ENCODE results near the gene MAU2. TPM values are rescaled to one million over a fixed set of nuclear protein-coding genes. Genes with fewer than 3 reads are reported as not detected.

The MAU2 gene
- total and polyA plus RNA-seq, 2 of the 8 experiments (the other 6 are each of a cell fraction or from before 2014, with no cell fraction given) = 32.0 to 40.8 TPM

DNA sequence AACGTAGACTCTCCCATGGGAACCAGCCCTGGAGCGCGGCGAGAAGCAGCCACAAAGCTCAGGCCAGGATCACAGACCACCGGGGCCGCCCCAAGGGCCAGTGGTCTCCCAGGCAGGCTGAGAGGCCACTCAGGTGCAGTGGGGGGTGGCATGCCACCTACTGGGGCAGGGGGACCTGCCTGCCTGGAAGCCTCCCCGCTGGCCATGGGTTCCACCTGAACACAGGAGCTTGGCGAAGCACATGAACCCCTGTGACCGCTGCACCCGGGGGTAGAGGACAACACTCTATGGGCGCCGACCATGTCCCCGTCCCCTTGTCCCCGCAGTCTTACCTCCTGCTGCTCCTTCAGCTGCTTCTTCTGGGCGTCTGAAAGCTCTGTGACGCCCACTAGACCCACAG is 40.8 kb upstream of the MAU2 start:
- H3K27me3 ChIP-seq (replicated peaks in 1 of 4; ENCODE audit: control insufficient read depth in 3 of 4, extremely low read depth in 1 of 4, insufficient read depth in 3 of 4, low read length in 3 of 4) = no peaks in the 10 kb centered on the region
- no peak overlapping the region for H3K9ac ChIP-seq (replicated peaks in 1 of 4; ENCODE audit: extremely low read depth in 1 of 4, low read depth in 3 of 4, low read length in 3 of 4)
- H3K27ac ChIP-seq (ENCODE audit: low read depth, low read length) = no peak overlapping the region
- H2AFZ ChIP-seq (ENCODE audit: low read length) = no peak overlapping the region
- no peak overlapping the region for H2BK12ac ChIP-seq (ENCODE audit: low read depth, low read length)
- no peak overlapping the region for H3K23ac ChIP-seq (ENCODE audit: insufficient read length)
- H3K4me3 ChIP-seq (ENCODE audit: extremely low read depth in 1 of 4, insufficient read depth in 2 of 4, low read depth in 3 of 4, low read length in 4 of 4) = no peak overlapping the region
- no peaks in the 10 kb centered on the region for H3K79me2 ChIP-seq (ENCODE audit: control insufficient read depth in 1 of 2, insufficient read depth in 2 of 2, low read length in 2 of 2)
- no peaks in the 10 kb centered on the region for H3K23me2 ChIP-seq (ENCODE audit: low read depth, low read length)
- H3K4me1 ChIP-seq (replicated peaks in 1 of 4; ENCODE audit: control insufficient read depth in 3 of 4, insufficient read depth in 4 of 4, low read length in 3 of 4) = no peaks in the 10 kb centered on the region; a peak in 1 of 7 replicates
- ChIA-PET POLR2A (ENCODE audit: partially characterized antibody) (interaction anchor here (1.0 to 2.6 kb wide), 5 partner anchors 9 to 26 kb away, joined by 3 to 11 read pairs (median 8); no protein-coding TSS in a partner anchor), CTCF (ENCODE audit: partially characterized antibody) (interaction anchor here (1.3 kb wide), 1 partner anchor 139 kb away, joined by 4 read pairs; no protein-coding TSS in a partner anchor)
- no peak overlapping the region for H4K5ac ChIP-seq (ENCODE audit: insufficient read length, low read depth, low read length)
- H3K36me3 ChIP-seq (ENCODE audit: control insufficient read depth in 2 of 4, insufficient read depth in 4 of 4, low read length in 3 of 4) = peaks cover 8 to 48% (median 27%) of the 10 kb centered on the region in 4 experiments
- H3K56ac ChIP-seq (replicated peaks; ENCODE audit: insufficient read length, low read depth, low read length) = no peak overlapping the region
- H3K18ac ChIP-seq (ENCODE audit: extremely low read depth, low read length) = no peak overlapping the region
- H2BK20ac ChIP-seq (ENCODE audit: low read length) = no peak overlapping the region
- H3K4me2 ChIP-seq (ENCODE audit: insufficient read depth in 1 of 2, low read depth in 2 of 2, low read length in 2 of 2) = no peak overlapping the region
- no peak overlapping the region for H2BK15ac ChIP-seq (ENCODE audit: low read length)
- H3K9me3 ChIP-seq (ENCODE audit: insufficient read depth in 2 of 2, low read depth in 1 of 2, low read length in 1 of 2) = no peaks in the 10 kb centered on the region
- no peak overlapping the region for H4K91ac ChIP-seq (replicated peaks; ENCODE audit: insufficient read length, low read length)
- H3K4ac ChIP-seq (replicated peaks; ENCODE audit: insufficient read length, low read depth, low read length) = no peak overlapping the region
- no peak overlapping the region for H2AK5ac ChIP-seq (ENCODE audit: low read depth, low read length)
- DNase-seq (ENCODE audit: low read depth in 1 of 2, low spot score in 2 of 2) (no peak), FAIRE-seq (no peak)
- no peak overlapping the region for H2BK5ac ChIP-seq (ENCODE audit: low read depth, low read length)
- H4K8ac ChIP-seq (ENCODE audit: extremely low read depth, insufficient read depth, low read length) = no peak overlapping the region
- H2BK120ac ChIP-seq (replicated peaks; ENCODE audit: low read depth, low read length) = no peak overlapping the region
- no peaks in the 10 kb centered on the region; the same call in 1 of the 2 replicates for H3K79me1 ChIP-seq (ENCODE audit: low read depth, low read length)
- H4K20me1 ChIP-seq (replicated peaks in 1 of 2; ENCODE audit: control insufficient read depth in 1 of 2, insufficient read depth in 2 of 2, low read length in 2 of 2) = peaks cover 5 to 21% of the 10 kb centered on the region in 2 experiments
- no peak overlapping the region for H3K14ac ChIP-seq (ENCODE audit: insufficient read length)
- WGBS, 2 experiments (ENCODE audit: extremely low coverage in 1 of 2, insufficient coverage in 1 of 2, insufficient read length in 1 of 2, insufficient replicate concordance in 2 of 2, low coverage in 1 of 2, low lambda C conversion rate in 2 of 2, missing lambda C conversion rate in 1 of 2) = 96% methylated on average over 13 of the region's 16 CpGs; no CpG with 5 or more reads in 1 of the 2 experiments
- TF ChIP-seq KDM1A (IDR thresholded peaks at IDR 0.05; ENCODE audit: borderline replicate concordance, low read length) (no peak), POU5F1 (IDR thresholded peaks at IDR 0.05; ENCODE audit: low read depth, low read length) (no peak), SP2 (IDR thresholded peaks at IDR 0.05; ENCODE audit: low read length) (no peak), CBX8 (IDR thresholded peaks at IDR 0.05; ENCODE audit: borderline replicate concordance, low read depth, low read length) (no peak), HDAC6 (IDR thresholded peaks at IDR 0.05; ENCODE audit: low read depth, low read length) (no peak), EZH2 (IDR thresholded peaks at IDR 0.05; ENCODE audit: low read depth, low read length, severe bottlenecking) (no peak), MAFK (IDR thresholded peaks at IDR 0.05; ENCODE audit: low read depth, low read length) (no peak), GABPA (IDR thresholded peaks at IDR 0.05; ENCODE audit: borderline replicate concordance, insufficient read depth, low read length) (no peak), TEAD4 (IDR thresholded peaks at IDR 0.05; ENCODE audit: low read depth, low read length) (no peak), PHF8 (conservative IDR thresholded peaks at IDR 0.05; ENCODE audit: low read depth, low read length) (no peak), EGR1 (IDR thresholded peaks at IDR 0.05; ENCODE audit: borderline replicate concordance, low read depth, low read length) (no peak)
